Stimulated activated CD4-positive, alpha-beta T cell treated with anti-CD3 and anti-CD28 coated beads, Interleukin-15, amount 100 ng/mL, for 24 hours (primary cell): ENCODE measurements around the gene ASIC1.
A peak's percentile ranks its signal among the peaks of the same experiment; 100 is the strongest.

ENCODE experiments used
- DNase-seq: peaks from one replicate; pipeline ENCODE4 v3.0.0-alpha.2; 2020

Gene ASIC1

DNA sequence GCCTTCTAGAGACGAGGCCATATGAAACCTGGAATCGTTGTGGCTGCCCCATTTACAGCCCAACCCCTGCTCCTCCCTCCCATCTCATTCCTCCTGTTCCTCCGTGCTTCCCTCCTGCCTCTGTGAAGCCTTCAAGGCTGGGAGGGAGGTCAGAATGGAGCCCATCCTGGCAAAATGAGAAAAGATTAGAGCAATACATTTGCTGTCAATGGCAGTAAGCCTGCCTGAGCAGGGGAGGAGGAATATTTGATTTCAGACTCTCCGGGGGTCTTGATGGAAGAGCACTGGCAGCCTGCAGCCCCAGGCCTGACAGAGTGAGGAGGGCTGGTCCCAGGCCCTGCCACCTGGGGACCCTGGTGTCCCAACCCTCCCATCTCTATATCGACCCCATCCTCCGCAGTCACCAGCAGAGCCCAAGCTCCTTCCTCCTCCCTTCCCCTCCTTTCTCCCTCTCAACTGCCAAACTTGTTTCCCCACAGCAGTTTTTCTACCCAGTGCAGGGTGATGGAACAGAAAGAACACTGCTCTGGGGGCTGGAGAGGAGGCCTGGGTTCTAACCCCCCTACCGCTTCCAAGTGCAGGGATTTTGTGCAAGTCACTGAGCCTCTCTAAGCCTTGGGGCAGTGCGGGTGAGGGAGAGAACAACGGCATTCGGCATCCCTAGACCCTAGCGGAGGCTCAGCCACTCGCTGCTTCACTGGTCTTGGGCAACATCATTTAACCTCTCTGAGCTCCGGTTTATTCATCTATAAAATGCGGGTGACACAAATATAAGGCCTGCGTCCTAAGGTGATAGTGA is 16.1 kb upstream of the ASIC1 start:
- DNase-seq: no peak

- DNase-seq: no peak
These were observed 15.4 kb upstream of the ASIC1 start for GRCh38 chr12:50041962-50042361.

DNA sequence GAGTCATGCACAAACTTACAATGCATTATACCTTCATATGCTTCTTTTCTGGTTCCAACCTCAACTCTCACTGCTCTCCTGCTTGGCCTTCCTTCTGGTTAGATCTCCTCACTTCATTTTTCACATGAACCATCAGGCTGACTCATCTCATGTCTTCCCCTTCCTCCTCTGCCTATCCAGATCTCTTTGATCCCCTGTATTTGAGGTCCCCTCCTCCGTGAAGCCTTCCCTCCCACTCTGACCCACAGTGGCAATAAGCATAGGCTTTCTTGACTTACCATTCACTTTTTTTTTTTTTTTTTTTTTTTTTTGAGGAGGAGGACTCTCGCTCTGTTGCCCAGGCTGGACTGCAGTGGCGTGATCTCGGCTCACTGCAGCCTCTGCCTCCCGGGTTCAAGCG is 14.7 kb upstream of the ASIC1 start:
- DNase-seq: peak; percentile 57

DNA sequence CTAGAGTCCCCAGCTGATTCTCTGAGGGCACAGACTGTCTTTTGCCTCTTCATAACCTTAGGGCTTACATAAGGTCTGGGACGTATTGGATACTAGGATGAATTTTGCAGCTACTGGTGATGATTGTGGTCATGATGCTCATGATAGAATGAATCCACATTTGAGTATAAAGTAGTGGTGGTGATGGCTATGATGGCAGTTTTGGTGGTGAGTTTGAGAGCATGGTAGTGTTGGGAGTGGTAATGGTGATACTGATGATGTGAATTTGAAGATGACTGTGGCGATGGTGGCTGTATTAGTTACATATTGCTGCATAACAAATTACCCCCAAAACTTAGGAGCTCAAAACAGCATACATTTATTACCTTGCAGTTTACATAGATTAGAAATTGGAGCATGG is 14.1 kb upstream of the ASIC1 start:
- DNase-seq: no peak

DNA sequence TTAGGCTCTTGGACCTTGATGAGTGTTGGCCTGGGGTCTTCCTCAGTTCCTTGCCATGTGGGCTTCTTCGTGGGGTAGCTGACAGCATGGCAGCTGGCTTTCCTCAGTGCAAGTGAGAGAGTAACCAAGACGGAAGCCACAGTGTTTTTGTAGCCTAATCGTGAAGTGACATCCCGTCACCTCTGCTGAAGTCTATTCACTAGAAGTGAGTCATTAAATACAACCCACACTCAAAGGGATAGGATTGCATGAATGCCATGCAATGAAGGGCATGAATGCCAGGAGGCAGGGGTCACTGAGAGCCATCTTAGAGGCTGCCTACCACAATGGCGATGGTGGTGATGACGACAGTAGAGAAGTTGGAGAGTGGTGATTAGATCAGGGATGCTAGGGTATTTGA is 13.5 kb upstream of the ASIC1 start:
- DNase-seq: peak; percentile 20

DNA sequence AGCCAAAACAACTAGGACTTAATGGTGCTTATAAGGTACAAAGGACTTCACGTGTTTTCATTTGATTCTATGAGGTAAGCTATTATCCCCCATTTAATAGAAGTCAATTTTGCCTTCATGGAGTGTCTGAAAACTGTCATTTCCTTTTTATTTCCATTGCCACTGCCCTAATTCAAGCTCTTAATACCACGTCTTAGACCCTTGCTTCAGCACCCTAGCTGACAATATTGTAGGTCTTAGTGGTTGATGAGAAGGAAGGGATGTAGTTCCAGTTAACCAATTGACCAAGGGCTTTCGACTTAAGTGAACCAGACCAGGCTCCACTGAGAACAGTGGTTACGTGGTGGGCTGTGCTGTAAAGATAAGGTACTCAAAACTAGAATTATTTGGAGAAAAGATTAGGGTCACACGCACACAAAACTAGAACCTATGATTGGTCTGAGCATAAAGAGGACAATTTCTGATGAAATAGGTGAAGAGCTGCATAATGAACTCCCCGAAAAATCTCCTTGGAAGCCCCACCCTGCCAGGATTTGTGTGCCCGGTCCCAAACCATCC is 9.6 kb upstream of the ASIC1 start:
- no peak for DNase-seq

- no peak for DNase-seq
These were observed 7.9 kb upstream of the ASIC1 start for GRCh38 chr12:50049254-50050118.

GRCh38 chr12:50050119-50050385 is 7.3 kb upstream of the ASIC1 start:
- no peak for DNase-seq

DNA sequence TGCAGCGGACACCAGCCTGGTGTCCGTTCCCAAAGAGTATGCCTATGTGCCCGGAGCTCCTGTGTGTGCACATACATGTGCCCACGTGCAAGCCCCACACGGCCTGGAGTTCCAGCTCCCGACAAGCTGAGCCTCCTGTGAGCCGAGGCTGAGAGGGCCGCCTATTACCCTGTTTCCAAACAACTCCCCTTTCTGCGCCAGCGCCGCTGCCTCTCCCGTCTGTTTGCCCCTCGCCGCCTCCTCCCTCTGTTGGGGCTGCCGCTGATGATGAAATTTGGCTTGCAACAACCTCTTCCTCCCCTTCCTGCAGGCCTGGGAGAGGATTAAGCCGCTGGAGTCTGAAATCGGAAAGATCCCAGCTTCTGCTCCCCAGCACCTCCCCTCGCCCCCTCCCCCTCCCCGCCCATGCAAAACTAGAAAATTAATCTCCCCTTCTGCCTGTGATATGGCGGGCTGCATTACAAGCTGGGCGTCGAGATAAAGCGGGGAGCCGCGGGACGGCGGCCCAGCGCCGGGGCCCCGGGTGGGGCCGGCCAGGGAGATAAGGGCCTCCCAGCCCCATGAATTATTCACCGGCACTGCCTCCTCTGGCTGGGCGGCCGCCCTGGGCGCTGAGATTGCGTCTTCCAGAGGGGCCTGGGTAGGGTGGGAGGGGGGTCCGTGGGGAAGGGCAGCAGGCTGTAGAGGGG is 6.8 kb upstream of the ASIC1 start:
- DNase-seq: no peak

DNA sequence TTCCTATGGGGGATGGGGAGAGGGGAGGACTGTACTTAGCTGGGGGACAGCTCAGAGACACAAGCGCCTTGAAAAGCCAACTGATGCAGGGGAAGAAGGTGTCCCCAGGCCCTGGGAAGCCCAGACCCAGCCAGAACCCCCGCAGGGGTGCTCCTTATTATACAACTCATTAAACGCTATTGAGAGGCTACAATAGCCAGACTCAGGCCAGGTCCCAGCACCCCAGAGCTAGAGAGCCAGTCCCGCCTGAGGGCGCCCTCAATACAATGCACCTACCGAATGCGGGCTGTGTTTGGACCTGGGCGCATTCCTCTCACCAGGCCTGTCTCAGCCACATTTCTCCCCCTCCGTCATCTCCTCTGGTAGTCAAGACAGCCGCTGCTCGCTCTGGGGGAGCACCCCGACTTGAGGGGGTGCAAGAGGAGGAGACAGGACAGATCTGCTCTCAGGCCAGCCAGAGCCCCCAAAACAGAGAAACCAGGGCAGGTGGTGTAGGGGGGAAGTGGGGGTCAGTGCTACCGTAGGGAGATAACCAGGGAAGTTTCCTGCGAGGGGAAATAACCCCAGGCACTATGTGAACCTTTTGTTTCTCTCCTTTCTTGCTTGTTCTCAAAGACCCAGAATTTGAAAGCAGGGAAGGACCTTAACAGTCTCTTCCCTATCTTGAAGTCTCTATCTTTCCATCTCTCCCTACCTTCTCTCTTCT is 6.1 kb upstream of the ASIC1 start:
- DNase-seq: no peak

DNA sequence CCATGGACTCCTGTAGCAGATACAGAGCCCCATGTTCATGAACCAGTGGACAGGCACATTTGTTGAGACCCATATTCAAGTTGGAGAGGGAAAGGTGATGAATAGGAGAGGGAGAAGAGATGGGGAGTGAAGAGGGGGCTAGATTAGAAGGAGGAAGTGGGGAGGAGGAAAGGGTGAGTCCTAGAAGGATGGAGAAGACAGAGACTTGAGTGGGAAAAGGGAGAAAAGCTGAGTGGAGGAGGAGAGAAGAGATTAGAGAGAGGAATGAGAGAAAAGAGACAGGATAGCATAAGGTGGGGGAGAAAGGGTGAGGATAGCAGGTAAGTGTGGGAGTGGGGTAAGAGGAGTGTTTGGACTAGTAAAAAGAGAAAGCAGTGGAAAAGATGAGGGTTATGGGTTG is 4.9 kb upstream of the ASIC1 start:
- no peak for DNase-seq

DNA sequence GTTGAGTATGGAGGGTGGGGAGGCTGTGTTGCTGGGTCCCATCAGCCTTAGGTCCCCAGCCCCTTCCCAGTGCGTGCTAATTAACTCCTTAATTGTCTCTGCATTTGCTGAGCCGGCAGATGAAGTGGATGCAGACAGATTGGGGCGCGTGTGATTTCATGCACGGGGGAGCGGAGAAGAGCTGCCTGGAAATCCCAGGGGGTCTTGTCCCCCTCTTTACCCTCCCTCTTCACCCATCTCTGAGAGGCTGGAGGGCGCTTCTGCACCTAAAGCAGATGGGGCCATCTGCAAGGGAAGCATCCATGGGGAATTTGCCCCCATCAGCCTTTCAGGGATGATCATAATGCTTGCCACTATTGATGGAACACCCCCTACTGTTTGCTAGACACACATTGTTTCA is 4.4 kb upstream of the ASIC1 start:
- DNase-seq: no peak

GRCh38 chr12:50053583-50053982 is 3.8 kb upstream of the ASIC1 start:
- no peak for DNase-seq

DNA sequence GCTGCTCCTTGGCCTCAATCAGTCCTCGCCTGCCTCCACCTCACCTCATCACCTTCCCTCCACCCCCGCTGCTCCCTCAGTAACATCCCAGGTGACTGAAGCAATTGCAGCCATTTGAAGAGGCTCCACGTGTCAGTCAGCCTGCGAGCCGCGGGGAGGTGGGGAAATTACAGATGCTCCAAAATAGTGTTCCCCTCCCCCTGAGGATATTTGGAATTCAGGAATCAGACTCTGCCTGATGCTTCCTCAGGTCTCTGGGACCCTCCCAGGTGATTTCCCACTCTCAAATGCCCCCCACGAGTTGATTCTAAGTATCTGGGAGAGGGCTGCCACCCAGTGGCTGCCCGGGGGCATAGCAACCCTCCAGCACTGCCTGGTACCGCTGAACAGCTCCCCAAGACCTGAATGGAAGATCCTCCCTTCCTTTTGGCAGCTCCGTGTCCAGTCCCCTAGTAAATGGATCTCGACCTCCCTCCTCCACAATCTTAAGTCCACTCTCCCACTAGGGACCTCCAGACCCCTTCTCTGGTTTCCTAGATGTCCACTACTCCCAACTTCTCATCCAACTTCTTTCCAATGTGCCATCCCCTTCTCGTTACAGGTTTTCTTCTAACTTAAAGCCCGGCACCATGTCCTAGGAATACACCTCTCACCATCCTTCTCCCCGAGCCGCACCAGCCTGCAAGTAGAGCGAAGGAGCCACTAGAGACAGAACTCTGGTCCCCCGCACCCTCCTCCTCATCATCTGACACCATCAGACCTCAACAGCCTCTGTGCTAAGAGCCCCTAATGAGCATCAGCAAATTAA is 1.4 kb upstream of the ASIC1 start:
- DNase-seq: peak; percentile 74

DNA sequence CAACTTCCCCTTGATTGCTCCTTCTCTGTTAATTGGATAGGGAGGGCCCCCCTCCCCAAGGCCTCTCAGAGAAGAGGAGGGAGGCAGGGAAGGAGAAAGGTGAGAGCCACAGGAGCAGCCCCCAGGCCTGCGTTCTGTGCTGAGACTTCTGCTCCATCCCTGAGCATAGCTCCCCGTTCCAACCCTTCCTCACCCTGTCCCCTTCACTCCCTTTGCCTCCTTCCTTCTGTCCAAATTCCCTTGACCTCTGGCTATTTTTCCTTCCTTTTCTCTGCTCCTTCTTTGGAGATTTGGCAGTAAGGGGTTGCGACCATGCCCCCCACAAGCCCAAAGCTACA is 788 bp upstream of the ASIC1 start:
- no peak for DNase-seq

- peak; percentile 34 for DNase-seq
These were observed 687 bp downstream of the ASIC1 start for GRCh38 chr12:50057896-50058670.

- DNase-seq: no peak
These were observed 1.4 kb downstream of the ASIC1 start for GRCh38 chr12:50058743-50059312.

DNA sequence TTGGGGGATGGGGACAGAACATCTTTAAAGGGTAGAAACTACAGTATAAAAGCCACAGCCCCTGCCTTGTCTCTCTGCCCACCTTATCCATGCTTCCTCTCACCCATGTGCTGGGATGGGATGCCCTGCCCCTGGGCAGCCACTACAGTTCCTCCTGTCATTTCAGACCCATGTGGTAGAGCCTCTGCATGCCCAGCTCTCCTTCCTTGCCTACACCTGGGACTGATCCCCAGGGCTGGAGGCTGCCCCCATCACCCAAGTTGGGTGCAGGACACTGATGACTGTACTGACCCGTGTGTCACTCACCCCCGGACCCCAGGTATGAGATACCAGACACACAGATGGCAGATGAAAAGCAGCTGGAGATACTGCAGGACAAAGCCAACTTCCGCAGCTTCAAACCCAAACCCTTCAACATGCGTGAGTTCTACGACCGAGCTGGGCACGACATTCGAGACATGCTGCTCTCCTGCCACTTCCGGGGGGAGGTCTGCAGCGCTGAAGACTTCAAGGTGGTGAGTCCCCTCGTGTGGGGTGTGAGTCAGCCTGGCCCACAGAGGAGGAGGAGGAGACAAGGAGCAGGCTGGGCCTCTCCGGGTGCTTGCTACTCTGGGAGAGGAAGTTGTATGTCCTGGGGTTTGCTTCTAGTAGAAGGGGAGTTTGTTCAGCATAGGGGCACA is 2.2 kb downstream of the ASIC1 start:
- DNase-seq: peak; percentile 76

GRCh38 chr12:50060120-50060468 is 2.7 kb downstream of the ASIC1 start:
- no peak for DNase-seq

GRCh38 chr12:50061171-50061570 is 3.8 kb downstream of the ASIC1 start:
- no peak for DNase-seq
